ENCODE measurements around the gene EIF4G3.

GRCh38 chr1:21001042-21001441, 175.7 kb downstream of the EIF4G3 start:
- TF ChIP-seq POLR2A (IDR thresholded peaks at IDR 0.05), result no peak
- no peak for TF ChIP-seq CTCF (IDR thresholded peaks at IDR 0.05)
